Measurements from ENCODE around the gene GMPR2.
A peak's percentile ranks its signal among the peaks of the same experiment; 100 is the strongest.

GMPR2 gene

GRCh38 chr14:24263848-24264247, 31.1 kb downstream of the GMPR2 start:
- DNase-seq (ENCODE audit: extremely low read depth in 1 of 2, low read depth in 1 of 2), result no peak

GRCh38 chr14:24264298-24264697, 31.6 kb downstream of the GMPR2 start:
- DNase-seq (ENCODE audit: extremely low read depth in 1 of 2, low read depth in 1 of 2), result no peak

GRCh38 chr14:24266344-24267244, 33.9 kb downstream of the GMPR2 start:
- DNase-seq (ENCODE audit: extremely low read depth in 1 of 2, low read depth in 1 of 2), result no peak

GRCh38 chr14:24267516-24267915, 34.8 kb downstream of the GMPR2 start:
- no peak for DNase-seq (ENCODE audit: extremely low read depth in 1 of 2, low read depth in 1 of 2)

GRCh38 chr14:24268225-24268624, 35.5 kb downstream of the GMPR2 start:
- no peak for DNase-seq (ENCODE audit: extremely low read depth in 1 of 2, low read depth in 1 of 2)

- DNase-seq (ENCODE audit: extremely low read depth in 1 of 2, low read depth in 1 of 2), result no peak
Measured at GRCh38 chr14:24269368-24269767, 36.6 kb downstream of the GMPR2 start.

GRCh38 chr14:24269910-24270536, 37.3 kb downstream of the GMPR2 start:
- no peak for DNase-seq (ENCODE audit: extremely low read depth in 1 of 2, low read depth in 1 of 2)

- DNase-seq (ENCODE audit: extremely low read depth in 1 of 2, low read depth in 1 of 2), result peak in 1 of 2 donors; percentile 3
Measured at GRCh38 chr14:24270537-24271133, 37.9 kb downstream of the GMPR2 start.

GRCh38 chr14:24271134-24271833, 38.6 kb downstream of the GMPR2 start, which contains the start of gene RABGGTA:
Gene RABGGTA (minus strand): TSS chr14:24271597. CDS start chr14:24271115, 482 bp downstream.
- peak; percentile 76 to 81 for DNase-seq (ENCODE audit: extremely low read depth in 1 of 2, low read depth in 1 of 2)

- DNase-seq (ENCODE audit: extremely low read depth in 1 of 2, low read depth in 1 of 2), result no peak
Measured at GRCh38 chr14:24271834-24272263, 39.1 kb downstream of the GMPR2 start.

- no peak for DNase-seq (ENCODE audit: extremely low read depth in 1 of 2, low read depth in 1 of 2)
Measured at GRCh38 chr14:24272467-24272866, 39.7 kb downstream of the GMPR2 start.

- no peak for DNase-seq (ENCODE audit: extremely low read depth in 1 of 2, low read depth in 1 of 2)
Measured at GRCh38 chr14:24273422-24273998, 40.8 kb downstream of the GMPR2 start.

GRCh38 chr14:24274101-24274543, 41.4 kb downstream of the GMPR2 start:
- DNase-seq (ENCODE audit: extremely low read depth in 1 of 2, low read depth in 1 of 2), result no peak

GRCh38 chr14:24277071-24277470, 44.3 kb downstream of the GMPR2 start:
- no peak for DNase-seq (ENCODE audit: extremely low read depth in 1 of 2, low read depth in 1 of 2)

- DNase-seq (ENCODE audit: extremely low read depth in 1 of 2, low read depth in 1 of 2), result no peak
Measured at GRCh38 chr14:24277606-24278321, 45.0 kb downstream of the GMPR2 start.

- no peak for DNase-seq (ENCODE audit: extremely low read depth in 1 of 2, low read depth in 1 of 2)
Measured at GRCh38 chr14:24278424-24278823, 45.7 kb downstream of the GMPR2 start.

GRCh38 chr14:24279301-24280186, 46.8 kb downstream of the GMPR2 start:
- no peak for DNase-seq (ENCODE audit: extremely low read depth in 1 of 2, low read depth in 1 of 2)

- no peak for DNase-seq (ENCODE audit: extremely low read depth in 1 of 2, low read depth in 1 of 2)
Measured at GRCh38 chr14:24280797-24281460, 48.2 kb downstream of the GMPR2 start.
